HEK293 (cell line): ENCODE results near the gene YIPF1.
A peak's percentile ranks its signal among the peaks of the same experiment; 100 is the strongest.

Experiments used
- CTCF ChIP-seq: fragments of 450-650 bp; formaldehyde crosslinking; IDR thresholded peaks from 2 replicates; pipeline ENCODE4 v1.5.1; 2016; ENCODE audit warnings: missing biosample characterization, missing genetic modification characterization
- EGR2 ChIP-seq: fragments of 450-650 bp; formaldehyde crosslinking; IDR thresholded peaks from 2 replicates; pipeline ENCODE4 v1.5.1; 2016; ENCODE audit warnings: low read depth, missing biosample characterization, missing genetic modification characterization
- GFI1B ChIP-seq: fragments of 450-650 bp; formaldehyde crosslinking; IDR thresholded peaks from 2 replicates; pipeline ENCODE4 v1.5.1; 2016; ENCODE audit warnings: missing biosample characterization, missing genetic modification characterization
- GLI2 ChIP-seq: fragments of 450-650 bp; formaldehyde crosslinking; IDR thresholded peaks from 2 replicates; pipeline ENCODE4; 2017; ENCODE audit warnings: missing biosample characterization, missing genetic modification characterization, low read depth, borderline replicate concordance
- GLI4 ChIP-seq: fragments of 450-650 bp; formaldehyde crosslinking; IDR thresholded peaks from 2 replicates; pipeline ENCODE4 v1.5.1; 2016; ENCODE audit warnings: missing biosample characterization, missing genetic modification characterization
- HOXD13 ChIP-seq: sonication (generic); formaldehyde crosslinking; IDR thresholded peaks from 2 replicates; pipeline ENCODE4 v1.8.0; 2022; ENCODE audit warnings: missing genetic modification reagents, borderline replicate concordance
- KLF16 ChIP-seq: fragments of 450-650 bp; formaldehyde crosslinking; IDR thresholded peaks from 2 replicates; pipeline ENCODE4 v1.5.1; 2017; ENCODE audit warnings: missing biosample characterization, missing genetic modification characterization
- KLF17 ChIP-seq: fragments of 450-650 bp; formaldehyde crosslinking; IDR thresholded peaks from 2 replicates; pipeline ENCODE4 v1.5.1; 2016; ENCODE audit warnings: missing biosample characterization, missing genetic modification characterization
- KLF7 ChIP-seq: fragments of 450-650 bp; formaldehyde crosslinking; IDR thresholded peaks from 2 replicates; pipeline ENCODE4 v1.5.1; 2016; ENCODE audit warnings: missing biosample characterization, missing genetic modification characterization, borderline replicate concordance
- YY1 ChIP-seq: fragments of 450-650 bp; formaldehyde crosslinking; IDR thresholded peaks from 2 replicates; pipeline ENCODE4 v1.5.1; 2018; ENCODE audit warnings: missing biosample characterization, missing genetic modification characterization
- ZBTB26 ChIP-seq: fragments of 450-650 bp; formaldehyde crosslinking; optimal IDR thresholded peaks from 2 replicates; pipeline ENCODE3; 2016; ENCODE audit warnings: missing biosample characterization, mild to moderate bottlenecking, missing genetic modification characterization
- ZBTB44 ChIP-seq: fragments of 450-650 bp; IDR thresholded peaks from 2 replicates; pipeline ENCODE4 v1.5.1; 2018; ENCODE audit warnings: missing biosample characterization, mild to moderate bottlenecking, missing genetic modification characterization
- ZNF112 ChIP-seq: fragments of 450-650 bp; formaldehyde crosslinking; IDR thresholded peaks from 2 replicates; pipeline ENCODE4 v1.5.0; 2017; ENCODE audit warnings: missing biosample characterization, missing genetic modification characterization
- ZNF157 ChIP-seq: fragments of 450-650 bp; formaldehyde crosslinking; IDR thresholded peaks from 2 replicates; pipeline ENCODE4 v1.5.1; 2016; ENCODE audit warnings: missing biosample characterization, missing genetic modification characterization
- ZNF169 ChIP-seq: fragments of 450-650 bp; formaldehyde crosslinking; IDR thresholded peaks from 2 replicates; pipeline ENCODE4 v1.5.1; 2016; ENCODE audit warnings: missing biosample characterization, missing genetic modification characterization
- ZNF202 ChIP-seq: fragments of 450-650 bp; formaldehyde crosslinking; IDR thresholded peaks from 2 replicates; pipeline ENCODE4 v1.5.1; 2016; ENCODE audit warnings: missing biosample characterization, missing genetic modification characterization, borderline replicate concordance
- ZNF211 ChIP-seq: fragments of 450-650 bp; formaldehyde crosslinking; IDR thresholded peaks from 2 replicates; pipeline ENCODE4 v1.5.1; 2016; ENCODE audit warnings: low read depth, missing biosample characterization, missing genetic modification characterization
- ZNF239 ChIP-seq: fragments of 450-650 bp; formaldehyde crosslinking; IDR thresholded peaks from 2 replicates; pipeline ENCODE4 v1.5.1; 2016; ENCODE audit warnings: missing biosample characterization, missing genetic modification characterization
- ZNF274 ChIP-seq, 2 experiments: fragments of 200-500 bp in 1 of 2; fragments of 450-650 bp in 1 of 2; sonication (Bioruptor generic) in 1 of 2; formaldehyde crosslinking in 1 of 2; IDR thresholded peaks; 2 replicates each; pipeline versions ENCODE4 v1.5.1 to v1.6.1; 2014 to 2016; ENCODE audit warnings: borderline replicate concordance in 1 of 2, inconsistent platforms in 1 of 2, low read length in 1 of 2, missing biosample characterization in 1 of 2, missing genetic modification characterization in 1 of 2
- ZNF302 ChIP-seq: fragments of 450-650 bp; formaldehyde crosslinking; IDR thresholded peaks from 2 replicates; pipeline ENCODE4 v1.5.1; 2016; ENCODE audit warnings: missing biosample characterization, missing genetic modification characterization, low read depth
- ZNF404 ChIP-seq: fragments of 450-650 bp; formaldehyde crosslinking; IDR thresholded peaks from 2 replicates; pipeline ENCODE4 v1.5.1; 2017; ENCODE audit warnings: missing biosample characterization, missing genetic modification characterization
- ZNF426 ChIP-seq: fragments of 450-650 bp; formaldehyde crosslinking; IDR thresholded peaks from 2 replicates; pipeline ENCODE4 v1.5.1; 2017; ENCODE audit warnings: missing biosample characterization, missing genetic modification characterization, mild to moderate bottlenecking, inconsistent platforms, moderate library complexity
- ZNF48 ChIP-seq: fragments of 450-650 bp; formaldehyde crosslinking; IDR thresholded peaks from 2 replicates; pipeline ENCODE4 v1.5.1; 2016; ENCODE audit warnings: missing biosample characterization, missing genetic modification characterization
- ZNF510 ChIP-seq: fragments of 450-650 bp; formaldehyde crosslinking; IDR thresholded peaks from 2 replicates; pipeline ENCODE4 v1.5.1; 2018; ENCODE audit warnings: mild to moderate bottlenecking, missing genetic modification characterization, missing biosample characterization; ENCODE audit not compliant: insufficient replicate concordance
- ZNF529 ChIP-seq: fragments of 450-650 bp; formaldehyde crosslinking; IDR thresholded peaks from 2 replicates; pipeline ENCODE4 v1.5.1; 2017; ENCODE audit warnings: missing genetic modification characterization, missing biosample characterization; ENCODE audit not compliant: insufficient replicate concordance
- ZNF629 ChIP-seq: fragments of 450-650 bp; formaldehyde crosslinking; IDR thresholded peaks from 2 replicates; pipeline ENCODE4 v1.5.1; 2017; ENCODE audit warnings: missing biosample characterization, missing genetic modification characterization
- ZNF776 ChIP-seq: fragments of 450-650 bp; formaldehyde crosslinking; IDR thresholded peaks from 2 replicates; pipeline ENCODE4 v1.5.0; 2017; ENCODE audit warnings: missing biosample characterization, missing genetic modification characterization, borderline replicate concordance
- TF ChIP-seq, protein P1 (sequence below): fragments of 450-650 bp; formaldehyde crosslinking; IDR thresholded peaks from 2 replicates; pipeline ENCODE4 v1.5.1; 2017; ENCODE audit warnings: missing biosample characterization, missing genetic modification characterization
- TF ChIP-seq, protein P2 (sequence below): fragments of 450-650 bp; formaldehyde crosslinking; IDR thresholded peaks from 2 replicates; pipeline ENCODE4 v1.5.1; 2016; ENCODE audit warnings: missing biosample characterization, missing genetic modification characterization
- TF ChIP-seq, protein P3 (sequence below): fragments of 450-650 bp; formaldehyde crosslinking; IDR thresholded peaks from 2 replicates; pipeline ENCODE4 v1.5.1; 2016; ENCODE audit warnings: missing biosample characterization, missing genetic modification characterization

The YIPF1 gene

GRCh38 chr1:53837924-53838653 is 51.5 kb downstream of the YIPF1 start, which contains the start of gene NDC1 (continued):
- TF ChIP-seq CTCF (tag by site-specific recombination) (peak; percentile 94), KLF7 (peak; percentile 72; the same call in 1 of the 2 replicates), ZNF776 (tag by site-specific recombination) (no peak), GLI4 (tag by site-specific recombination) (no peak; the same call in 1 of the 2 replicates), ZNF274 (IDR thresholded peaks at IDR 0.05; ENCODE audit: low read length) (no peak), ZNF274 (tag by site-specific recombination; IDR thresholded peaks at IDR 0.05; ENCODE audit: borderline replicate concordance) (no peak), GLI2 (tag by site-specific recombination) (no peak), YY1 (tag by site-specific recombination) (peak; percentile 91), ZNF510 (tag by site-specific recombination) (no peak), KLF16 (tag by site-specific recombination) (peak; percentile 72), ZBTB26 (tag by site-specific recombination) (peak; percentile 99), ZNF211 (tag by site-specific recombination) (no peak), ZNF112 (no peak), KLF17 (tag by site-specific recombination) (peak; percentile 94), GFI1B (tag by site-specific recombination) (no peak), ZBTB44 (tag by site-specific recombination) (no peak), ZNF629 (tag by site-specific recombination) (peak; percentile 78), HOXD13 (CRISPR knock-in tag) (no peak), ZNF404 (tag by site-specific recombination) (no peak), ZNF169 (tag by site-specific recombination) (no peak), ZNF426 (tag by site-specific recombination) (no peak), ZNF48 (no peak), ZNF302 (tag by site-specific recombination) (no peak), ZNF202 (tag by site-specific recombination) (no peak), ZNF529 (tag by site-specific recombination) (no peak), EGR2 (tag by site-specific recombination) (peak; percentile 73), ZNF239 (tag by site-specific recombination) (no peak; the same call in 1 of the 2 replicates), ZNF157 (tag by site-specific recombination) (no peak)
- TF ChIP-seq, protein P1, sequence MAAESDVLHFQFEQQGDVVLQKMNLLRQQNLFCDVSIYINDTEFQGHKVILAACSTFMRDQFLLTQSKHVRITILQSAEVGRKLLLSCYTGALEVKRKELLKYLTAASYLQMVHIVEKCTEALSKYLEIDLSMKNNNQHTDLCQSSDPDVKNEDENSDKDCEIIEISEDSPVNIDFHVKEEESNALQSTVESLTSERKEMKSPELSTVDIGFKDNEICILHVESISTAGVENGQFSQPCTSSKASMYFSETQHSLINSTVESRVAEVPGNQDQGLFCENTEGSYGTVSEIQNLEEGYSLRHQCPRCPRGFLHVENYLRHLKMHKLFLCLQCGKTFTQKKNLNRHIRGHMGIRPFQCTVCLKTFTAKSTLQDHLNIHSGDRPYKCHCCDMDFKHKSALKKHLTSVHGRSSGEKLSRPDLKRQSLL (tag by site-specific recombination) = no peak
- TF ChIP-seq, protein P2, sequence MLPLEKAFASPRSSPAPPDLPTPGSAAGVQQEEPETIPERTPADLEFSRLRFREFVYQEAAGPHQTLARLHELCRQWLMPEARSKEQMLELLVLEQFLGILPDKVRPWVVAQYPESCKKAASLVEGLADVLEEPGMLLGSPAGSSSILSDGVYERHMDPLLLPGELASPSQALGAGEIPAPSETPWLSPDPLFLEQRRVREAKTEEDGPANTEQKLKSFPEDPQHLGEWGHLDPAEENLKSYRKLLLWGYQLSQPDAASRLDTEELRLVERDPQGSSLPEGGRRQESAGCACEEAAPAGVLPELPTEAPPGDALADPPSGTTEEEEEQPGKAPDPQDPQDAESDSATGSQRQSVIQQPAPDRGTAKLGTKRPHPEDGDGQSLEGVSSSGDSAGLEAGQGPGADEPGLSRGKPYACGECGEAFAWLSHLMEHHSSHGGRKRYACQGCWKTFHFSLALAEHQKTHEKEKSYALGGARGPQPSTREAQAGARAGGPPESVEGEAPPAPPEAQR (tag by site-specific recombination) = no peak; the same call in 1 of the 2 replicates
- TF ChIP-seq, protein P3, sequence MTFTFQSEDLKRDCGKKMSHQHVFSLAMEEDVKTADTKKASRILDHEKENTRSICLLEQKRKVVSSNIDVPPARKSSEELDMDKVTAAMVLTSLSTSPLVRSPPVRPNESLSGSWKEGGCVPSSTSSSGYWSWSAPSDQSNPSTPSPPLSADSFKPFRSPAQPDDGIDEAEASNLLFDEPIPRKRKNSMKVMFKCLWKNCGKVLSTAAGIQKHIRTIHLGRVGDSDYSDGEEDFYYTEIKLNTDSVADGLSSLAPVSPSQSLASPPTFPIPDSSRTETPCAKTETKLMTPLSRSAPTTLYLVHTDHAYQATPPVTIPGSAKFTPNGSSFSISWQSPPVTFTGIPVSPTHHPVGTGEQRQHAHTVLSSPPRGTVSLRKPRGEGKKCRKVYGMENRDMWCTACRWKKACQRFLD (tag by site-specific recombination) = no peak
